ENCODE data around the gene INPP5D.

- TF ChIP-seq TBP (IDR thresholded peaks at IDR 0.05; ENCODE audit: low read depth, low read length) (no peak), CTCF (IDR thresholded peaks at IDR 0.05; ENCODE audit: control extremely low read depth in 1 of 3, insufficient read depth in 1 of 3, low read depth in 1 of 3, low read length in 3 of 3) (no peak)
Measured at GRCh38 chr2:233062946-233063268, 2.8 kb downstream of the INPP5D start.

Measured in H1 (cell line).